GM10248 (cell line): ENCODE results near the gene ADGRF4.

Source experiments
- CTCF ChIA-PET: fragments of 300-600 bp; sonication (Branson Sonifier 250); formaldehyde crosslinking; extraction: SDS; loops from one replicate; lab custom pipeline; 2021; ENCODE audit warnings: antibody characterized with exemption; lab: Yijun Ruan, JAX
- POLR2A ChIA-PET: fragments of 350-650 bp; sonication (Branson Sonifier 250); formaldehyde crosslinking; extraction: SDS; loops from one replicate; lab custom pipeline; 2020; ENCODE audit warnings: antibody characterized with exemption; lab: Yijun Ruan, JAX
- DNase-seq: peaks from one replicate; pipeline ENCODE4 v3.0.0; 2012; ENCODE audit errors: extremely low spot score
- CTCF ChIP-seq: IDR thresholded peaks from 2 replicates; pipeline ENCODE4 v1.5.1; 2012; ENCODE audit warnings: mild to moderate bottlenecking, low read depth; ENCODE audit errors: extremely low read depth, missing control alignments, control extremely low read depth

ADGRF4 gene

GRCh38 chr6:47713200-47713599 lies 14.8 kb downstream of the ADGRF4 start:
- ChIA-PET CTCF (interaction anchor here (1.0 to 1.6 kb wide), 4 partner anchors 9 to 82 kb away, joined by 3 to 4 read pairs (median 3); no protein-coding TSS in a partner anchor), POLR2A (no interaction called here)
- DNase-seq = no peak
- TF ChIP-seq CTCF = no peak

- TF ChIP-seq CTCF = no peak
- POLR2A ChIA-PET = no interaction called here
- DNase-seq = no peak
- CTCF ChIA-PET = interaction anchor here (1.4 to 2.6 kb wide), 2 partner anchors 13 to 19 kb away, joined by 4 to 13 read pairs; no protein-coding TSS in a partner anchor
Measured at GRCh38 chr6:47714802-47715201, 16.4 kb downstream of the ADGRF4 start.

- no peak for TF ChIP-seq CTCF
- ChIA-PET CTCF (interaction anchor here (1.4 to 2.6 kb wide), 3 partner anchors 14 to 84 kb away, joined by 4 to 13 read pairs (median 10); no protein-coding TSS in a partner anchor), POLR2A (no interaction called here)
- no peak for DNase-seq
Measured at GRCh38 chr6:47715782-47716181, 17.4 kb downstream of the ADGRF4 start.

- TF ChIP-seq CTCF = no peak
- ChIA-PET POLR2A (no interaction called here), CTCF (interaction anchor here (1.6 to 2.6 kb wide), 3 partner anchors 14 to 85 kb away, joined by 8 to 13 read pairs (median 10); no protein-coding TSS in a partner anchor)
- no peak for DNase-seq
Measured at GRCh38 chr6:47716207-47716606, 17.8 kb downstream of the ADGRF4 start.

GRCh38 chr6:47718571-47718970 lies 20.2 kb downstream of the ADGRF4 start:
- ChIA-PET CTCF (no interaction called here), POLR2A (no interaction called here)
- DNase-seq = no peak
- no peak for TF ChIP-seq CTCF

GRCh38 chr6:47721189-47721588 lies 22.8 kb downstream of the ADGRF4 start:
- ChIA-PET POLR2A (no interaction called here), CTCF (interaction anchor here (2.2 to 4.4 kb wide), 2 partner anchors 13 to 91 kb away, joined by 6 to 23 read pairs; no protein-coding TSS in a partner anchor)
- DNase-seq = no peak
- no peak for TF ChIP-seq CTCF
